Stomach smooth muscle (tissue), 2 donors: ENCODE measurements around the gene ENPP3.
"Not testable (repeated sequence)": the region's sequence is repeated elsewhere in the genome, so short reads cannot be mapped to it uniquely, and the experiment has no call there.

Experiments used
- H3K27ac ChIP-seq: one replicate; pipeline ENCODE4 v1.7.0; 2013; ENCODE audit warnings: mild to moderate bottlenecking, low read length, inconsistent platforms
- H3K27me3 ChIP-seq, 2 donors: one replicate each; pipeline ENCODE4 v1.7.0; 2013; ENCODE audit warnings: low read length in 2 of 2; ENCODE audit not compliant: insufficient read depth in 2 of 2, control insufficient read depth in 1 of 2
- H3K36me3 ChIP-seq, 2 donors: one replicate each; pipeline ENCODE4 v1.7.0; 2013; ENCODE audit warnings: low read length in 2 of 2; ENCODE audit not compliant: control insufficient read depth in 2 of 2, insufficient read depth in 2 of 2
- H3K4me1 ChIP-seq: one replicate; pipeline ENCODE4 v1.7.0; 2013; ENCODE audit warnings: low read length; ENCODE audit not compliant: control insufficient read depth, insufficient read depth
- H3K4me3 ChIP-seq, 2 donors: one replicate each; pipeline ENCODE4 v1.7.0; 2013; ENCODE audit warnings: low read length in 2 of 2
- H3K9ac ChIP-seq, 2 donors: one replicate each; pipeline ENCODE4 v1.7.0; 2013; ENCODE audit warnings: low read length in 2 of 2, mild to moderate bottlenecking in 1 of 2
- H3K9me3 ChIP-seq, 2 donors: one replicate each; pipeline ENCODE4 v1.7.0; 2013; ENCODE audit warnings: low read length in 2 of 2; ENCODE audit not compliant: control insufficient read depth in 2 of 2
- donor health status: healthy.
- donor health status: Pancreatic carcinoma.

ENPP3 gene

DNA sequence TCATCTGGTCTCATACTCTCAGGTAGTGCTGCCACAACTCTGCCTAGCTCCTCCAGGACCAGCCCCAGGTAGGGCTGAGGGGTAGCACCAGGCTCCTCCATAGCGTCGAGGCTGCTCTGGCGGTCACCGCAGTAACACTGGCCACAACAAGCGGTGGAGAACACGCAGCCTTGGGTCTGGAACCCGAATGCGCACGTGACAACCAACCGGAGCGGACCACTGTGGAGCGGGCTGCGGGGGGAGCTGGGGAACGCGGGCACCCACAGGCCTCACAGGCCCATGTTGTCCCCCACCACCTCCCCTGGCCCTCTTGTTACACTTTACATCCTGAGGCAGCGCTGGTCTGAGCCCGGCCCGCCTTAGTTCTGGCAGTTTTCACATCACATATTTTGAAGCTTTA lies 73.8 kb downstream of the ENPP3 start, which contains the start of gene CTAGE9:
CTAGE9 (minus strand) TSS at position 101 of the 400 bp plus-strand sequence; CDS start at position 101, 0 bp downstream.
- H3K4me1 ChIP-seq, H3K36me3 ChIP-seq, H3K9ac ChIP-seq, H3K9me3 ChIP-seq, H3K27ac ChIP-seq, H3K4me3 ChIP-seq, H3K27me3 ChIP-seq: not testable (repeated sequence)

DNA sequence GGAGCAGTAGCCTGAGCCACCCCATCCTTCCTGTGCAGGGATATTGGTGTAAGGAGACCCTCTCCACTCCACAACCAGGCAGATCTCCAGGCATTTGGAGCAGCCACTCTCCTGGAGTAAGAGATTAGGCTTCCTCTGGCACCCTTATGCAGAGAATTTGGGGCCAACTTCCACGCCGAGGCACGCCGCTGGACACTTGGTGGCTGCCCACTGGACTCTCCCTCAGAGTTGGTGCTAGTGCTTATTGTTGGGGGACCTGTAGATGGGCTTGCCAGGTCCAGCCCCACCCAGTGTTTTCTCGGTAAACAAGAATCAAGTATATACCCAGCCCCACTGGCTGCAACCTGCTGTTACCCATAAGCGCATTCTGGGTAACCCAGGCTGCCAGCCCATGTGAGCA lies 78.5 kb downstream of the ENPP3 start:
- not testable (repeated sequence) for H3K4me3 ChIP-seq, H3K27ac ChIP-seq, H3K27me3 ChIP-seq, H3K9me3 ChIP-seq, H3K9ac ChIP-seq, H3K36me3 ChIP-seq, H3K4me1 ChIP-seq

DNA sequence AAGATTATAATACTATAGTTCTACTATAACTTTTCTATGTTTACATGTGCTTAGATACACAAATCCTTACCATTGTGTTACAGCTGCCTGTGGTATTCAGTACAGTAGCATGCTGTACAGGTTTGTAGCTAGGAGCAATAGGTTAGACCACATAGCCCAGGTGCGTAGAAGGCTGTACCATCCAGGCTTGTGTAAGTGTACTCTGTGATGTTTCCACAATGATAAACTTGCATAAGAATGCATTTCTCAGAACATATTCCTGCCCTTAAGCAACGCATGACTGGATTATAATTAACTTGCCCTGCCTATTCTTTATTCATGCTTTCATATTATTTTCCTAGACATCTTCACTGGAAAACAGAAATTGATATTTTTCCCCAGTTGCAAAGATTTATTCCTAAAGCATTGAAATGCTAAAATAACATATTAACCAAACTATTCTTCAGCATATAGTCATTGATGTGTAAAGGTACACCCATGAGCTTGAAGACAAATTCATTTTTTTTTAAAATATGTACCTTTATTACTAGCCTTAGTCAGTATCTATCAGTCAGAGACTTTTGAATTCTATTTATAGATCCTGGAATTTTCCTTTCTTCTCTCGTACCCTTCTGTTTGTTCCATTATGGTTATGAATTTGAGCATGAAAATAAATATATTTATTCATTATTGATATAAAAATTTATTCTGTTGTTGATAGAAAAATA lies 80.9 kb downstream of the ENPP3 start:
- Histone ChIP-seq H3K36me3 (no peaks in the 10 kb centered on the region), H3K4me3 (no peak overlapping the region), H3K27me3 (no peaks in the 10 kb centered on the region), H3K9me3 (no peaks in the 10 kb centered on the region), H3K4me1 (no peaks in the 10 kb centered on the region), H3K27ac (no peak overlapping the region), H3K9ac (no peak overlapping the region)

DNA sequence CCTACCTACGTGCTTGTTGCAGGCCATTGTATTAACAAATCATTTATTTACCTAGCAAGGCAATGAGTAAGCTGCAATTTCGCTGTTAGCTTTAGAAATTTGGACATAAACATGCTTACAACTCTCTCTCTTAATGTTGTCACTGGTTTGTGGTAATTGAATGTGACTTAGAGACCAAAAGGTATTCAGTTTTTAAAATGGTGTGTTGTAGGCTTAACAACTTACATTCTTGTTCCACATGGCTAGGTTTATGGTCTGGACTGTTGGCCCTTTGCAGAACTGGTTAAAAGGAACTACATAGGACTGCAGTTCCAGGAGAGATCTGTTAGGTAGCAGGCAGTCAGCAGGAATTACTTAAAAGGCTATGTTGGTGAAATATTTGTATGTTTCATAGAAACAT lies 84.1 kb downstream of the ENPP3 start:
- H3K4me3 ChIP-seq = no peak overlapping the region
- H3K9ac ChIP-seq = no peak overlapping the region
- no peak overlapping the region for H3K27ac ChIP-seq
- no peaks in the 10 kb centered on the region for H3K27me3 ChIP-seq
- H3K9me3 ChIP-seq = no peaks in the 10 kb centered on the region
- no peaks in the 10 kb centered on the region for H3K4me1 ChIP-seq
- H3K36me3 ChIP-seq = no peaks in the 10 kb centered on the region

DNA sequence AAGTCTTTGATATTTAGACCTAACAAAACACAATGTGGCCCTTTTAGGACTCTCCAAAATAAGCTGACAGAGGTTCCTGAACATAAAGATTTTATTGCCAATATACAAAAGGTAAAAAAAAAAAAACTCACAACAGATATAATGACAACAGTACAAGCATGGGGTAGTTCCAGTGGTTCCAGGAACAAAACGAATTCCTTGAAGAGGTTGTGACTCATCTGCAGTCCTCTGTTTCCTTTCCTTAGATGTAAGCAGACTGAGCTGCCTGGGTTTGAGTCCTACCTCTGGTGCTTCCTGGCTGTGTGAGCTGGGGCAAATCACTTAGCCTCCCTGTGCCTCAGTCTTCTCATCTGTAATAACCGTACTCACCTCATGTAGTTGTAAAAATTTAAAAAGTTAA lies 87.0 kb downstream of the ENPP3 start:
- H3K36me3 ChIP-seq = no peaks in the 10 kb centered on the region
- no peak overlapping the region for H3K9ac ChIP-seq
- H3K4me3 ChIP-seq = no peak overlapping the region
- H3K9me3 ChIP-seq = no peaks in the 10 kb centered on the region
- H3K4me1 ChIP-seq = no peaks in the 10 kb centered on the region
- no peak overlapping the region for H3K27ac ChIP-seq
- H3K27me3 ChIP-seq = no peaks in the 10 kb centered on the region

DNA sequence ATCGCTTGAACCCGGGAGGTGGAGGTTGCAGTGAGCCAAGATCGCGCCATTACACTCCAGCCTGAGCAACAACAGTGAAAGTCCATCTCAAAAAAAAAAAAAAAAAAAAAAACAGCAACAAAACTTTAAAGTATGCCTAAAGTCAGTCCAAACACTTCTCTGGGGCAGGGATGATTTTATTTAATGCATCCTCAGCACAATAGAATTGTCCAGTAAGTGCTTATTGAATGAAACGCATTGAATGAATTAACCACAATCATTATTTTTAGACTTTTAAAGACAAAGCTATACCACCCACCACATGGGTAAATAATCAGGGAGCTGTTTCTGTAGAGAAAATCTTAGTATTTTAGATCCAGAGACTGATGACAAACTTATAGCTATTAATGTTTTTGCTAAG lies 90.4 kb downstream of the ENPP3 start:
- H3K36me3 ChIP-seq = no peaks in the 10 kb centered on the region
- H3K27ac ChIP-seq = no peak overlapping the region
- no peaks in the 10 kb centered on the region for H3K9me3 ChIP-seq
- H3K4me1 ChIP-seq = no peaks in the 10 kb centered on the region
- H3K27me3 ChIP-seq = no peaks in the 10 kb centered on the region
- no peak overlapping the region for H3K9ac ChIP-seq
- H3K4me3 ChIP-seq = no peak overlapping the region

DNA sequence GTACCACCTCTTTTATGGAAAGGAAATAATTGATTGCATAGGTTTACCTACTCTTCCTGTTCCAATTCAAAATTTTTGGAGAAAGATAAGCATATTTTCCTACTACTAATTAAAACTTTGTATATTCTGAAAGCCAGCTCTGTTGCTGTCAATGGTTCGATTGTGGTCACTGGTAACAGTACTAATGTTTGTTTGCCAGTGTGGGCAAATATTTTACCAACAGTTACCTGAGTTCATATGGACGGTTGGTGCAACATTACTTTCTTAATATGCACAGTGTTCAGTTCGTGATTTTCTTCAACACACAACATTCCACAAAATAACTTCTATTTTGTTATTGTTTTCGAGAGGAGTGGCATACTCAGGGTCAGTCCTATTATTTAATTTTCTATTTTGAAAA lies 90.8 kb downstream of the ENPP3 start:
- no peak overlapping the region for H3K9ac ChIP-seq
- H3K27ac ChIP-seq = no peak overlapping the region
- no peaks in the 10 kb centered on the region for H3K36me3 ChIP-seq
- H3K4me1 ChIP-seq = no peaks in the 10 kb centered on the region
- H3K27me3 ChIP-seq = no peaks in the 10 kb centered on the region
- H3K9me3 ChIP-seq = no peaks in the 10 kb centered on the region
- no peak overlapping the region for H3K4me3 ChIP-seq

DNA sequence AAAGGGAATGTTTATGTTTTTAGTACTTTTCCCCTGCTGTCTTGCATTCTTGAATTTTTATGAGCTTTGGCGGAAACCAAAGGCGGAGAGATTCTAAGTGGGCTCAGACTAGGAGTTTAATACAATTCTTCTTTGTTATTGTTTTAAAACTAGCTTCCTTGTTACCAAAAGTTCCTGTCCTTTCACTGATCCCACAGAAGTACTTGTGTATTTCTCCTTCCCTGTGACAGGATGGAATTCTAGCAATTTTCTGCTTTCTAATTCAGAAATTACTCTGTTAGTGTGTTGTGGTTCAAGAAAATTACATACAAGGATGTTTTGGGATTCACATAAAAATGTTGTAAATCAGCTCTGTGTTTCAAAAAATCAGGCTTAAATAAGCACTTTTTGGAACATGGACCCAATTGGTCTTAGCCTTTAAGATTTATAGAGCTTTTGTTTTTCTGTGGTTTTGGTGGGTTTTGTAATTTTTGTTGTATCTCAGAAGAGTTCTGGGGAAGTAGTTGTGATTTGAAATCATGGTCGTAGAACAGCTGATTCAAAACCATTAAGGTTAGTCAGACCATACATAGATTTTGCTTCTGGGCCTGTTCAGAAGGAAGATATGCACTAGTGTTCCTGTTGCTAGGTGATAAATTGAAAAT lies 91.3 kb downstream of the ENPP3 start:
- Histone ChIP-seq H3K27me3 (no peaks in the 10 kb centered on the region), H3K36me3 (no peaks in the 10 kb centered on the region), H3K27ac (no peak overlapping the region), H3K4me1 (no peaks in the 10 kb centered on the region), H3K9ac (no peak overlapping the region), H3K4me3 (no peak overlapping the region), H3K9me3 (no peaks in the 10 kb centered on the region)

DNA sequence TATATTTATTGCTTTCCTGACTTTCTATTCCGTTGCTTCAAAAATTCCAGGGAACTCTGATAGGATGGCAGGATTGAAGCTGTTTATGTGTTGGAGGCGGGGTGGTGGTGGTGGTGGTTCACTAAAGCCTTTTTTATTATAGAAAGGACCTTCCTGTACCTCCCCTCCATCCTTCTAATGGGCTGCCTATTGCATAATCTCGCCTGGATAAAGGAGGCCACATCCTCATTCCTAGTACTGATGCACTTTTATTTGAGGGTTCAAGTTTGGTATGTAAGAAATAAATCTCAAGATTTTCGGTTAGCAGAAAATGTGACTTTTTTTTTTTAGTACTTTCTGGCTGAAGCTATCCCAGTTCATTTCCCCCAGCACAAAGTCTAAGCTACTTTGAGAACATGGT lies 92.4 kb downstream of the ENPP3 start:
- H3K4me3 ChIP-seq = no peak overlapping the region
- H3K27ac ChIP-seq = no peak overlapping the region
- no peaks in the 10 kb centered on the region for H3K4me1 ChIP-seq
- H3K36me3 ChIP-seq = no peaks in the 10 kb centered on the region
- H3K9me3 ChIP-seq = no peaks in the 10 kb centered on the region
- no peaks in the 10 kb centered on the region for H3K27me3 ChIP-seq
- H3K9ac ChIP-seq = no peak overlapping the region

DNA sequence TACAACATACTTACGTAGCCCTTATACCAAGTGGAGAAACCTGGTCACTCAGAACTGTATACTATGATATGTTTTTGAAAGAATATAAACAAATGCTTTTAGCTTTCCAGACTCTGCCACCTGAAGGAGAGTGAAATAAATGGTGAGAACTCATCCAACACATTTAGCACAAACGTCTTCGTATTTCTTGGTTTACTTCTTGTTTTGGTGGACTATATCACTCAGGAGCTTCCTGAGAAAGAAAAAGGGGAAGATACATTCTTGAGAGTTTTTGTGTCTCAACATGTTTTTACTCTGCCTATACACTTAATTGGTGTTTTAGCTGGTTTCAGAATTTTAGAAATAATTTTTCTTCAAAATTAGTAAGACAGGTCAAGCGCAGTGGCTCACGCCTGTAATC lies 93.2 kb downstream of the ENPP3 start:
- H3K4me1 ChIP-seq = no peaks in the 10 kb centered on the region
- no peaks in the 10 kb centered on the region for H3K9me3 ChIP-seq
- no peaks in the 10 kb centered on the region for H3K36me3 ChIP-seq
- H3K27ac ChIP-seq = no peak overlapping the region
- no peak overlapping the region for H3K4me3 ChIP-seq
- H3K9ac ChIP-seq = no peak overlapping the region
- H3K27me3 ChIP-seq = no peaks in the 10 kb centered on the region

DNA sequence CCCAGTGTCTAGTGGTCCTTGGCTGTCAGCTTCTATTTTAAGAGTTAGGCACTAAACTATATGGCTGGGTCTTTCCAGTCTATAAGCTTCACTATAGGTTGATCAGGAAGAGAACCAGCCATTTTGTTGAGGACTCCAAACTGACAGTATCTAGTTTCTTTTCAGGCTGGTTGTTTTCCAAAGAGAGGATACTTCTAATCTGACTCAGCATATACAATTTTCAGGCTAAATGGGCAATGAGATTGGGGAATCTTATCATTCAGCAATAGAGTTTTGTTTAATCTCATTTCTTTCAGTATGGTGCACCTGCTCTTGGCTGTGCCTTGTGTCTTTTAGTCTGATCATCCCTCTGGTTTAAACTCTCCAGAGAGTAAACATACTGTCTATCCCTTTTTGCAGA lies 94.1 kb downstream of the ENPP3 start:
- Histone ChIP-seq H3K4me3 (no peak overlapping the region), H3K36me3 (no peaks in the 10 kb centered on the region), H3K9ac (no peak overlapping the region), H3K27ac (no peak overlapping the region), H3K4me1 (no peaks in the 10 kb centered on the region), H3K27me3 (no peaks in the 10 kb centered on the region), H3K9me3 (no peaks in the 10 kb centered on the region)
